Measurements from ENCODE around the gene STK24. TPM values are rescaled to one million over a fixed set of nuclear protein-coding genes. Genes with fewer than 3 reads are reported as not detected.
A peak's percentile ranks its signal among the peaks of the same experiment; 100 is the strongest.

STK24 gene
- total RNA-seq, 1 donor from 2014 or later: 121 TPM

DNA sequence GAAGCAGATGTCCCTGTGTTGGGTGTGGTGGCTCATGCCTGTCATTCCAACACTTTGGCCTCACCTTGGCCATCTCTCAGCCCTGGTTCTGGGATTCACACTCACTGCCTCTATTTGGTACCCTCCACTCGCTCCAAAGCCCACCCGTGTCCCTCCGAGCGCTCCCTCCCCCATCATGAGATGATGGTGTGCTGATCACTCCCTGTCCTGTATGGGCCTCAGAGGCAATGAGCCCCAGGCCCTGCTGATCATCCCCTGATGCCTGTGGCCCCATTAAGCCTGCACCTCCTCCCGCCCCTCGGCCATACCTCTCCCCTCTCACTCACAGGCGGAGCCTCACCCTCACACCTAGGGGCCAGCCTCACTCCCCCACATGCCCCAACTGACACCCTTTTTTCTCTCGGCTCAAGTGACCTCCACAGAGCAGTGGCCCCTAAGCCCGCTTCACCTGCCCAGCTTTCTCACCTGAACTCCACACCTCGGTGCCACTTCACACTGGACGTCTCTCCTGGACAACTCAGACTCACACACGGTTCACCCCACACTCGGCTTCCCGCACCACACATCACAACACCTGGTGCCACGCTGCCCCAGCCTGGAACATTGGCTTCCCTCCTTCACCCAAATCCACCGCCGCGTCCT lies 114.5 kb downstream of the STK24 start:
- Mint-ChIP-seq H3K4me1 (ENCODE audit: unreplicated experiment) (peaks cover 22% of the 10 kb centered on the region), H3K4me3 (no peak overlapping the region), H3K27me3 (no peaks in the 10 kb centered on the region), H3K36me3 (peaks cover 43% of the 10 kb centered on the region), H3K9me3 (no peaks in the 10 kb centered on the region), H3K27ac (peak overlapping the region; percentile 66)
- TF ChIP-seq, protein P1, sequence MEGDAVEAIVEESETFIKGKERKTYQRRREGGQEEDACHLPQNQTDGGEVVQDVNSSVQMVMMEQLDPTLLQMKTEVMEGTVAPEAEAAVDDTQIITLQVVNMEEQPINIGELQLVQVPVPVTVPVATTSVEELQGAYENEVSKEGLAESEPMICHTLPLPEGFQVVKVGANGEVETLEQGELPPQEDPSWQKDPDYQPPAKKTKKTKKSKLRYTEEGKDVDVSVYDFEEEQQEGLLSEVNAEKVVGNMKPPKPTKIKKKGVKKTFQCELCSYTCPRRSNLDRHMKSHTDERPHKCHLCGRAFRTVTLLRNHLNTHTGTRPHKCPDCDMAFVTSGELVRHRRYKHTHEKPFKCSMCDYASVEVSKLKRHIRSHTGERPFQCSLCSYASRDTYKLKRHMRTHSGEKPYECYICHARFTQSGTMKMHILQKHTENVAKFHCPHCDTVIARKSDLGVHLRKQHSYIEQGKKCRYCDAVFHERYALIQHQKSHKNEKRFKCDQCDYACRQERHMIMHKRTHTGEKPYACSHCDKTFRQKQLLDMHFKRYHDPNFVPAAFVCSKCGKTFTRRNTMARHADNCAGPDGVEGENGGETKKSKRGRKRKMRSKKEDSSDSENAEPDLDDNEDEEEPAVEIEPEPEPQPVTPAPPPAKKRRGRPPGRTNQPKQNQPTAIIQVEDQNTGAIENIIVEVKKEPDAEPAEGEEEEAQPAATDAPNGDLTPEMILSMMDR (conservative IDR thresholded peaks at IDR 0.05): no peak
- no peak for DNase-seq (ENCODE audit: extremely low spot score, unreplicated experiment)

DNA sequence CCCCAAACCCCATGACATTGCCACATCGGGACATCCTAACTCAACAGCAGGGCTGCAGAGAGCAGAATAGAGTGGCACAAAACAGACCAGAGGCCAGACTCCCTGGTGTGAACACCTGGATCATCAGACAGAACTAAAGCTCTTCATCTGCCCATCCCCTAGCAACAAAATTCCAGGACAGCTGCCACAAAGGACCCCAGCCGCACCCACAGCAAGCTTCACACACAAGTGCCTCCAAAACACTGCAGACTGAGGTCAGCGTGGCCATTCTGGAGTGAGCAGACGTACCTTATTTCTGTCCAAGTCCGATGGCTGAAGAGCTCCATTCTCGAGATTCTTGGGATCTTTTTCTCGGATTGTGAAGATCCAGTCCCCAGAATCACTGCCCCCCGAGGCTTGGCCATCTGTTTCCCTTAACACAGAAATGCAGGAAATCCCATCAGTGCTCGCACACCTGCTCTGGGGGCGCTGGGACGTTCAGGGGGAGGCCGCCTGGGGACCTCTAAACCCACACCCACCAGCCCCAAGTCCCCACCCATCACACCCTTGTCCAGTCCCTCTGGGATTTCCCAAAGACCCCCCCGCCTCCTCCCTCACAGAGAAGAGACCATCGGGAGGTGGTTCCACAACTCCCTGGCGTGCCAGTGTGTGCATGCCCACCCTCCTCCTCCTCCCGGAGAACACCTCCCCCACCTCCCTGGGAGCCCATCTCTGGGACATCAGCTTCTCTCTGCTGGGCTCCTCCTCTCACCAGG lies 115.2 kb downstream of the STK24 start:
- H3K4me1 Mint-ChIP-seq (ENCODE audit: unreplicated experiment): peaks cover 24% of the 10 kb centered on the region
- TF ChIP-seq, protein P1 (conservative IDR thresholded peaks at IDR 0.05): no peak
- DNase-seq (ENCODE audit: extremely low spot score, unreplicated experiment): no peak
- H3K9me3 Mint-ChIP-seq: no peaks in the 10 kb centered on the region
- H3K27ac Mint-ChIP-seq: peak overlapping the region; percentile 66
- no peaks in the 10 kb centered on the region for H3K27me3 Mint-ChIP-seq
- peaks cover 43% of the 10 kb centered on the region for H3K36me3 Mint-ChIP-seq
- H3K4me3 Mint-ChIP-seq: no peak overlapping the region

- TF ChIP-seq, protein P1 (conservative IDR thresholded peaks at IDR 0.05): no peak
- peak overlapping the region; percentile 55 for H3K27ac Mint-ChIP-seq
- peaks cover 40% of the 10 kb centered on the region for H3K36me3 Mint-ChIP-seq
- no peaks in the 10 kb centered on the region for H3K27me3 Mint-ChIP-seq
- no peaks in the 10 kb centered on the region for H3K9me3 Mint-ChIP-seq
- H3K4me1 Mint-ChIP-seq (ENCODE audit: unreplicated experiment): peaks cover 21% of the 10 kb centered on the region
- no peak for DNase-seq (ENCODE audit: extremely low spot score, unreplicated experiment)
- H3K4me3 Mint-ChIP-seq: no peak overlapping the region
These were observed 116.4 kb downstream of the STK24 start for GRCh38 chr13:98460516-98460915.

DNA sequence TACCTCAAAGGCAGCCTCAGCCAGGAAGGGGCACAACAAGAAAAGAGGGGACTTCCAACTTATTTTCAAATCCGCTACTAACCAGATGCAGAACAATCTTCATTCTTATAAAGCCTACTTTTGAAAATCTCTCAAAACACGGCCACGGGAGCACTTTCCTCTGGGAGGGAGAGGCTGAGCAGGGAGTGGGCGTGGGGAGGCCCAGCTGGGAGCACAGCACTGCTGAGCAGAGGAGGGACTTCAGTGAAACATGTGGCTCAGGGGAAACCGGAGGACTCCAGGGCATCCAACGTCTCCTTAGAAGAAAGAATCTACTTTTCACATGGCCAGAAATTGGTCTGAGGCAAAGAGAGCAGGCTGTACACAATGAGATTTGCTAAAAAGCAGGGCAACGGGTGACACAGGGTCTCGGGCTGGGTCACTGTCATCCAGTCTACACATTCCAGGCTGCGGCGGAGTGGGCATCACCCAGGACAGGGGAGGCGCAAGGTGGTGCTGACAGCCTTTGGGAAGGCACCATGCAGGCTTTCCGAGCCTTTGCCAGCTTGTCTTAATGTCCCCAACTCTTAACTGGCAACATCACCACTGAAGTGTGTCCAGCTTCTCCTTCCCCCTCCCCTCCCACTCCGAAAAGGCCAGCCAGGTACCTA lies 117.1 kb downstream of the STK24 start:
- H3K36me3 Mint-ChIP-seq: peaks cover 38% of the 10 kb centered on the region
- peak overlapping the region; percentile 55 for H3K27ac Mint-ChIP-seq
- TF ChIP-seq, protein P1 (conservative IDR thresholded peaks at IDR 0.05): no peak

GRCh38 chr13:98459171-98459681 lies 117.7 kb downstream of the STK24 start:
- Mint-ChIP-seq H3K4me1 (ENCODE audit: unreplicated experiment) (peaks cover 29% of the 10 kb centered on the region), H3K36me3 (peaks cover 38% of the 10 kb centered on the region), H3K27me3 (no peaks in the 10 kb centered on the region), H3K9me3 (no peaks in the 10 kb centered on the region), H3K4me3 (no peak overlapping the region), H3K27ac (peak overlapping the region; percentile 55)
- TF ChIP-seq, protein P1 (conservative IDR thresholded peaks at IDR 0.05): no peak
- no peak for DNase-seq (ENCODE audit: extremely low spot score, unreplicated experiment)

More for the DNA sequence above, 117.1 kb downstream of the STK24 start:
- Mint-ChIP-seq H3K4me1 (ENCODE audit: unreplicated experiment) (peaks cover 23% of the 10 kb centered on the region), H3K9me3 (no peaks in the 10 kb centered on the region), H3K4me3 (no peak overlapping the region), H3K27me3 (no peaks in the 10 kb centered on the region)
- DNase-seq (ENCODE audit: extremely low spot score, unreplicated experiment): no peak
